ENCODE data around the gene CCNJL.

CCNJL gene

DNA sequence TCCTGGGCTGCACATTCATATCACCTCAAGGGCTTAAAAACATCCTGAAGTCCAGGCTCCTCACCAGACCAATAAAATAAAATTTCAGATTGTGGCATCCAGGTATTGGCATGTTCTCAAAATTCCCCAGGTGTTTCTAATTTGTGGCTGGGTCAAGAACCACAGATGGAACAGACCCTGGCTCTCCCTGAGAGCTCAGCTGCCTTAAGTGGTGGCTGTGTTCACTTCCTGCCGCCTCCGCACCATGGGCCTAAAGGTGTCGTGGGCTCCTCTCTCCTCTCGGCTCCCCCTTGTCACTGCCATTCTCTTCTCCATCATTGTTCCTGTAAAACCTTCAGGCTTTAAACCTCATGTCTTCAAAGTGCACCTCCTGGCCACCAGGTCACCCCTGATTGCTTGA is 17.8 kb upstream of the CCNJL start:
- DNase-seq: no peak

DNA sequence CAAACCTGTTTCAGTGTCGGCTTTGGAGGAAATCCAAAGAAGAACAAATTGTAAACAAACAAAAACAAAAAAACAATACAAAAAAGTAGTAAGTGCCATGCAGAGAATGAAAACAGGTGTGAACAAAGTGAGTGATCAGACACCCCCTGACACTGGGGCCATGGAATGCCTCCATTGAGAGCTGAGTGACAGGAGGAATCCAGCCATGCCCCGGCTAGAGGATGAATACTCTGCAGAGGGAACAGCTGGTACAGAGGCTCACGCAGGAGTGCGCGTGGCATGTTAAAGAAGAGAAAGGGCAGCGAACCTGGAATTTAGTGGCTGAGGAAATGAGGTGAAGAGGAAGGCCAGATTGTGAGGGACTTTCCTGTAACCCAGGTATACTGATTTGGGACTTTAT is 15.5 kb upstream of the CCNJL start:
- DNase-seq: no peak

DNA sequence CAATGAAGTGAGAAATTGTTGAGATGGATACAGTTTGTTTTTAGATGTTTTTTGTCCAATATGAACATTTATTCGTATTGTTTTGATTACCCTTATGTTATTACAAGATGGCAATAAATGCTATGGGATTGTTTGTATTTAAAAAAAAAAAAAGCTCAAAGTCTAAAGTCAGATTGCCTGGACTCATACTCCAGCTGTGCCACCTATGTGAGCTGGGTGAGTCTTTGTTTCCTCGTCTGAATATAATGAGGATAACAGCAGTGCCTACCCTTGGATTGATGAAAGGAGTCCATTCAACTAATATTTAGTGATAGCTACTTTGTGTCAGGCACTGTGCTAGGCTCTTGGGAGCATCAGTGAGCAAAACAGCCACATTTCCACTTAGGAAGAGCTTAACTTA is 14.6 kb upstream of the CCNJL start:
- DNase-seq: no peak

DNA sequence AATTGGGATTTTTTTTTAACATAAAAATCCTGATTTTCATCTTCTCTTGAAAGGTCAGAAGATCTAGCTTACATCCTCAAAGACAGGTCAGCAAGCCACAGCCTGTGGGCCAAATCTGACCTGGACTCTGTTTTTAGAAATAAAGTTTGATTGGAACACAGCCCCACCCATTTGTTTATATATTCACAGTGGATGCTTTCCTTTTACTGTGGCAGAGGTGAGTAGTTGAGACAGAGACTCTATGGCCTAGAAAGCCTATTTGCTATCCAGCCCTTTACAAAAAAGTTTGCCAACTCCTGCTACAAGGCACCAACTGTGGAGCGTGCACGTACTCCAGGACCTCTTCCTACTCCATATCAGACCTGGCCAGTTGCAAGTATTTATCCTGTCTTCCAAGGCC is 13.4 kb upstream of the CCNJL start:
- DNase-seq: no peak

DNA sequence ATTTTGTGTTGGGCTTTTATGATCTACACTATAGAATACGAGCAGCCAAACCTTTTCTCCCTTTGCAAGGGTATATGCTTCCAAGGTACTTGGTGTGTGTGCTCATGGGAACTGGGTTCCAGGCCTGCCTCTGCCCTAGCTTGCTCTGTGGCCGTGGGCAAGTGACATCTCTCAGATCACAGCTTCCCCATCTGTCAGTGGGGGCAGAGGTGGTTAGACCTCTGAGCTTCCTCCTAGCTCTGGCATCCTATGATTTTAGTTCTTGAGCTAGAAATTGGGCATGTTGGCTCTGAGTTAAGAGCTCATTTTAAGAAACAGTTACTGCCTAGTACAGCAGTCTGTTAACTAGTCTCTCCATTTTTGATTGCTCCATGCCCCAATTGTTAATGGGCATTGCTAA is 12.5 kb upstream of the CCNJL start:
- no peak for DNase-seq

DNA sequence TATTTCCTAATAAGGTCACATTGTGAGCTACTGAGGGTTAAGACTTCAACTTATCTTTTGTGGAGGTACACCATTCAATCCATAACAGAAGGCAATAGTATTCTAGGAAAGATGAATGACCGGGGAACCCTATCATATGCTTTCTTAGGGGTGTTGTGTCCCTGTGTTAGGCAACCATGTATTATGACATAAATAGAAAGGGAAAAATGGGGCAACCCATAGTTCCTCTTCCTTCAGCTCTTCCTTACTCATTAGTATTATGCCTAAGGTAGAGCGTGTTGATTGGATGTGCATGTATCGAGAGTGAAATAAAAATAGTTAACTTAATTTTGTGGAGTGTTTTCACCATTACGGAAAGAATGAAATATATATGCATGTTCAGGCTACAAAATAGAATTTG is 6.0 kb upstream of the CCNJL start:
- DNase-seq: no peak

DNA sequence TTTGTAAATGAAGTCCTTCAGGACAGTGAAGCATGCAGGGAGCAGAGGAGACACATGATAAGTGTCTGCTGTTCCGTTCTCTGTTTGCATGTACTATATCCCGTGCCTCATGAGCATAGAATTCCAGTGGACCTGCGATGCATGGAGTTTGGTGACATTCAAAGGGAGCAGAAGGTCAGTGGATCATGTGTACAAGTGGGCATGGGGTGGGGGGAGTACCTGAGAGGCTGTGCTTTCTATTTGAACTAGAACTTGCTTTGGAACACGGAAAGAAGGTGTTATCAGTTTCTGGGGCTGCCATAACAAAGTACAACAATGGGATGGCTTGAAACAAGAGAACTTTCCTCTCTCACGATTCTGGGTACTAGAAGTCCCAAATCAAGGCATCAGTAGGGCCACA is 5.1 kb upstream of the CCNJL start:
- DNase-seq: no peak

DNA sequence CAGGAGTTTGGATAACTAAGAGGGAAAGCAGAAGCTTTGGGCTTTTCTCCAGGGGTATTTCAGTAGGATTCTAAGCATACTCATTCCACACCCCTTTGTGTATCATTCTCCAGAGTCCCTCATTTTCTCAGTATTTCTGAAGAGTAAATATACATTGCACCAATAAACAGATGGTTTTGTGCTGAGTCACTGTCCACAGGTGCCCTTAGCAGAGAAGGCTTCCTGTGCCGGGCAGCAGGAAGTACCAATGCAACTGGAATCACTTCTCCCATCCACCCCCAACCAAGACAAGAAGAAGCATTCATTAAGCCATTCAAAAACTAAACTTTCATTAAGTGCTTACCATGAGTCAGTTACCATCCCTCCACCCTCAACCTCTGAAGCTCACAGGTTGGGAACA is 3.6 kb upstream of the CCNJL start:
- DNase-seq: peak; percentile 81

DNA sequence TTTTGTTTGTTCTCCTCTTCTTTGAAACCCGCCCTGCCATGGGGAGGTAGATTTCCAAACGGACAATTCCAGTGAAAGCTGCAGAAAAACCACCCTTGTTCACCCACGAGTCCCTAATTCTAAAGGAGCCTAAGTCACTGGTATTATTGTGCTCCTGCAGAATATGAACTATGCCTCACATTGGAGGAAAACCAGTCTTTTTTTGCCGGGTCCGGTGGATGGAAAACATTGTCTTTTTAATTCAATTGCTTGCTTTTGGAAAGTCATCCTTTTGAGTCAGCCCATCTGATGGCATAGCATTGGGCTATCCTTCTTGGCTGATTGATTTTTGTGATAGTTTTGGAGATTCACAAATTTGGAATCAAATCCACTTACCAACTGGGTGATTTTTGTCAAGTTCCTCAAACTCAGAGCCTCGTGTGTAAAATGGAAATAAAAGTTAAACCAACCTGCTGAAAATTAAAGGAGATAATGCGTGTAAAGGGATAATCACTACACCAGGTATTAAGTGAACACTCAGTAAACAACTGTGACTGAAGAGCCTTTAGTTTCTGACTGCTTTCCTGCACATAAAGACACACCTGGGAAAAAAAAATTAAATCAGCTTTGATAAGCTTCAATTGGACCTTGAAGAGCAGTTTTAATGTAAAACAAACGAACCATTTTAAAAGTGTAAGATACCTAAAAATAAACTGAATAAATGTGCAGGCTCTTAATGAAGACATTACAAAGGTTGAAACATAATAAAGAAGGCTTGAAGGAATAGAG is 780 bp upstream of the CCNJL start:
- no peak for DNase-seq

DNA sequence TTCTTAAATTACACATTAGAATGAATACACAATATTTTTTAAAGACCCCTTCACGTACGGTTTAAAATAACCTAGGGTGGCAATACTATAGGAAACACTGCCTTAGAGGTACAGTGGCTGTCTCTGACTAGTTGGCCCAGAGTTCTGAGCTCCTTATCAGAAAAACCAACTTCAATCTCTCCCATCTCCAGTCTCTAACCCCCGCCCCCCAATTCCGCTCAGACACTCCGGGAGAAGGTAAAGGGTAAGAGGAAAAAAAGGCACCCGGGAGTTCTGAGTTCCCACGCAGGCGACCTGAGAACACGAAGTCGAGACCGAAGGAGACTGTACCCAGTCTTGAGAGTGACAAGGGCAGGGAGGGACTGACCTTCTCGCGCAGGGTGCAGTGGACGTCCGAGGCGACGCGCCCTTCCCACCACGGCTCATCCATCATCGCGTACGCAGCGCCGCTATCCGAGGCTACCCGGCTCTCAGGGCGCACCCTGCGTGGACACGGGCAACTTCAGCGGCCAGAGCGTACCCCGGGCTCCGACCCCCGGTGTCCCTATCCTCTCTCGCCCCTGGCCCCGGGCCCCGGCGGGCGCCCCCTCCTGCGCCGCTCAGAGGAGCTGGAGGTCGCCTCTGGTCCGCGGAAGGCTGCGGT is 752 bp downstream of the CCNJL start:
- DNase-seq: no peak

DNA sequence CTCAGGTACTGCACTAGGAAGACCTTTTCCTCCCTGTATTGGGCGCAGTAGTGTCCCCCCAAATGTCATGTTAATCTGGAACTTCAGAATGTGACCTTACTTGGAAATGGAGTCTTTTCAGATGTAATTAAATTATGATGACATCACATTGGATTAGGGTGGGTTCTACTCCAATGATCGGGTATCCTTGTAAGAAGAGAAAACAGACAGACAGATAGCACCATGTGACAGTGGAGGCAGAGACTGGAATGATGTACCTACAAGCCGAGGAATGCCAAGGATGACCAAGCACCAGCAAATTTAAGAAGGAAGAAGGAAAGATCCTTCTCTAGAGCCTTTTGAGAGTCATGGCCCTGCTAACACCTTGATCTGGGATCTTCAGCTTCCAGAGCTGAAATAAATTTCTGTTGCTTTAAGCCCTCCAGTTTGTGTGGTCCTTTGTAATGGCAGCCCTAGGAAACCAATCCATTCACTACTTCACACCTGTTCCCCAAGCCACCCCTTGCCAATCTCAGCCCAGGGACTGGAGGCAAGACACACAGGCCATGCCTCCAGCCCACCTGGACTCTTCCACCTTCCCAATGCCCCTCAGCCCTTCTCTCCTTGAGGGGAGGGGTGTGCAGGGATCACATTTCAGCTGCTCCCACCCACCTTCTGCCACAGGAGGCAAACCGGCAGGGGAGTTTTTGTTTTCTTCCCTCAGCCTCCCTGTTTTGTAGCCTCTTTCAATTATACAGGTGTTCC is 1.6 kb downstream of the CCNJL start:
- no peak for DNase-seq

DNA sequence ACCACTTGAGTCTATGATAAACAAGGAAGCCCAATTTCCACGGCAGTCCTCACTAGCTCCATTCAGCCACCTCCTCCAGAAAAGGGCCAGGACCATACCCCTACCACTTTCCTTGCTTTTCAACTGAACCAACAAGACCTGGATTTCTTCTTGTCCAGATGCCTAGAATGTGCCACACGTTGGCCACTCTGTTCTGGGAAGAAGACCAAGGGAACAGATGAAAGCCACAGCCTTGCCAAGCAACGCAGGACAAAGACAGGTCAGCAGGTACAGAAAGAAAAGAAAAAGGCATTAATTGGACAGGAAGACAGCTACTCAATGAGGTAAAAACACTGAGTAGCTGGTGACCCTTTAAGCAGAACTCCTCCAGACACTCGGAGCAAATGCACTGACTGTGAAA is 2.2 kb downstream of the CCNJL start:
- DNase-seq: no peak

DNA sequence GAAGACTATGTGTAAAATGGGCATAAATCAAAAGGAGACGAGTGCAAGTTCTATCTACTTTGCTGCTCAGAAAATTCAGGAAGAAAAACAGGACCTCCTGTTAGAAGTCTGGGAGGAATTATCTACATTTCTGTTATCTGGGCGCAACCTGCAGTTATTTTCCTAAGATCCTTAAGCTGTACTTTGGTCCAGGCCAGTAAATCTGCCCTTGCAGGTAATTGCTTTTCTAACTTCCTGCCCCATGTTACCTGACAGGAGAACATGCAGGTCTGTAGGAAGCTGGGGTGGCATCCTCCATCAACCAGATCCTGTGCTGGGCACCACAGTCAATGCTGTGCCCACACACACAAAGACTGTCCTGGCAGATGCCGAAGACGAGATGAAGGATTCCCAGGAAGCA is 5.7 kb downstream of the CCNJL start:
- no peak for DNase-seq

DNA sequence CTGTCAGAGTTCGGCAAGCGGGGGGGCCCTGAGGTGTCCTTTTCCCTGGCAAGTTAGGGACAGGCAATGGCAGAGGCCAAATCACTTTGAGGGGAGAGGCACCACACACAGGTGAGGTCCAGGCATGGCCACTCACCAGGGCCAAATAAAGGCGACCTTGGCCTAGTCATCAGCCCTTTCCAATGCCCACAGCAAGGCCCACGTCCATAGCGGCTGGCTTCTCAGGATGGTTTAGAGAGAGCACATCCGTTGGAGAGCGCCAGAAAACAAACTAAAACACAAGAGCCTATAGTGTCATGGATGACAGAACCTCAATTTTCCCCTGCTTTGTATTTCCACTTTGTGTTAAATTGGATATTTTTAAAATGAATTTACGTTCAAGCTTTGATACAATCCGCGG is 7.0 kb downstream of the CCNJL start:
- no peak for DNase-seq

DNA sequence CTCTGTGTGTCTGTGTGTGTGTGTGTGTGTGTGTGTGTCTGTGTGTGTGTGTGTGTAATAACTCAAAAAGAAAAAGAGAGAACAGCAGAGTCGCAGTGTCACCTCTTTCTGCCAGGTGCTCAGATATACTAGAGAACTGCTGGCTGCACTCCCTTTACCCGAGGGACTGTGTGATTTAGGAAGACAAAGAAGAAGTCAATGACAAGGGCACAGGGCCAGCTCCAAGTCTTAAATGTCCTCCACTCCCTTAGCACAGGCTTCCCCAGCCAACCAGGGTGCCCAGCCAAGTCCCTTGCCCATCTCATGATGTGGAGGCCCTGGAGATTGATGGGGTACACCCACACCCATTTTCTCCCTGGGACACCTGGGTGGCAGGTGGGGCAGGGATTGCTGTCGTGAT is 8.7 kb downstream of the CCNJL start:
- no peak for DNase-seq

DNA sequence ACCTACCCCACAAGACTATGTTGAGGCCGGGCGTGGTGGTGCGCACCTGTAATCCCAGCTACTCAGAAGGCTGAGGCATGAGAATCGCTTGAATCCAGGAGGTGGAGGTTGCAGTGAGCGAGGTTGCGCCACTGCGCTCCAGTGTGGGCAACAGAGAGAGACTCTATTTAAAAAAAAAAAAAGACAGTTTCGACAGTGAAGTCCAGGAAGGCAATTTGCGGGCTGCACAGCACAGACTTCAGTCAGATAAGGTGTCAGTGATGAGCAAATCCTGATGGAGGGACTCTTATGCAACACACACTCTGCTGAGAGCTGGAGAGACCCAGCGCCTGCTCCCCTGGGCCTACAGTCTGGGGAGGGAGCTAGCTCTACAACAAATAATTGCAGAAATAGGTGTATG is 14.2 kb downstream of the CCNJL start:
- no peak for DNase-seq

DNA sequence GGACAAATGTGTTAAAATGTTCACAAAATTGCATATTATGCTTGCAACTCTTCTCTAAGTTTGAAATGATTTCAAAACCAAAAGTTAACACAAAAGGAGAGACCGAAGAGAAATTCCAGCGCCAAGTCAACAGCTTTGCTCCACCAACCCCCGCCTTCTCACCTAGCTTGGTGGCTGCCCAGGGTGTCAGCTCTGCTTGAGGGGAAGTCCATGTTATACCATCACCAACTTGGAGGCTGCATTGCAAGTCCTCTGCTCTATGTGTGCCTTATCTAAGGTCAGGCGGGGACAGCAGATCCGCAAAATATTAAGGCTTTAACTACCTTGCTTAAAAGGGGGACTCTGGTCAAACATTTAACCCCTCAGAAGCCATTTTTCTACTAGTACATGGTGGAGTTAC is 14.6 kb downstream of the CCNJL start:
- DNase-seq: no peak

DNA sequence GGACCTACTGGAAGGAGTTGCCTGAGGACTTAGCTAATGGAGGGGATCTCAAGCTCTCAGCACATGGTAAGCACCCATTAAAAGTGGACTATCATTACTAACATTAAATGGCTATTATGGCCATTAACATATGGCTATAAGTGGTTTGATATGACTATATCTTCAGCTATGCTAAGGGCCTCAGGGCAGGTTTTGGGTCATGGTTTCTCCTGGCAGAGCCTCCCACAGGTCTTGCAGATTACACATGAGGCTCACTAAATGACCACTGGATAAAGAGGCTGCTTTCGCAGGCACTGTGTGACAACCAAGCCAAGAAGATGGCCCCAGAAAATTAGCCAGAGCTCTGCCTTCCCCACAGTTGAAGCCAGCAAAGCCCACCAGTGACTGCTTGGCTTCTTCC is 15.4 kb downstream of the CCNJL start:
- DNase-seq: no peak

DNA sequence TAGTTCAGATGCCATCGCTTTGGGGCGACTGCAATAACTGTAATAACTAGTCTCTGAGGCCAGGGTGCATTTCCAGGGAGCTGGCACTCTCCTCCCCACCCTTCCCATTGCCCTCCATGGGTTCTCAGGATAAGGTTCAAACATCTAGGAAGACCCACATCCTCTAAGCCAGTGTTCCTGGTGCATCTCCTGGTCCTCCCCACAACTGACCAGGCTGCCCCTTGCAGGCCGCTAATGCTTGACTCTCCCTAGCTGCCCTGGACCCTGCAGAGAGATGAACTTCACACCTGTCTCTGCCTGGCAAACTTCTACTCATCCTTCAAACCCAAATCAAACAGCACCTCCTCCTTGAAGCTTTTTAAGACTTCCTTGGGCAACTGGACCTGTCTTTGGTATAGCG is 15.9 kb downstream of the CCNJL start:
- no peak for DNase-seq

DNA sequence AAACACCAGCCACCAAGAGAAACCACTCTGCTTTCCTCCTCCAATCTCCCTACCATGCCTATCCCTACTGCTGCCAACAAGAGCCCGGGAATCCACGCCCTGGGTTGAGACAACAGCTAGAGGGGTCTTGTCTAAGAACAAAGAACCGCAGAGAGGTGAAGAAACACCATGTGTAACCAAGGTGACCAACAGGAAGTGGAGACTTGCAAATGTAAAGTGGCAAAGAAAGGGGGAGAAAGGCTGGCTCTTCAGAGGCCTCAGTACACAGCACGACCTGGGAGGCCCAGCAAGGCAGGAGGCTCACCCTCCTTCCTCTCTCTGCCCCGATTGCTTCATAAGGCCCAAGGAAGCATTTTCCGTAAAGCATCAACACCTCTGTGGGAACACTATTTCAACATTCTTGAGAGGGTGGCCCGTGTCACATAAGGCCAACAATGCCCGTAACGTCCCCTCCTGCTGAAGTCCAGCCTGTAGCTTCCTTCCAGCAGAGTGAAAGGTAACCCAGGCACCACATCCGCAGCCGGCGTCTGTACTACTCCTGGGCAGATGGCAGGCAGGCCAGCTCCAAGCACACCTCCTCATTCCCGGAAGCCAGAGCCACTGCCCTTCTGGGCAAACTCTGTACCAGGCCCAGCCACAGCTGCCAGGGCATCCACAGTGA is 18.3 kb downstream of the CCNJL start:
- DNase-seq: no peak

DNA sequence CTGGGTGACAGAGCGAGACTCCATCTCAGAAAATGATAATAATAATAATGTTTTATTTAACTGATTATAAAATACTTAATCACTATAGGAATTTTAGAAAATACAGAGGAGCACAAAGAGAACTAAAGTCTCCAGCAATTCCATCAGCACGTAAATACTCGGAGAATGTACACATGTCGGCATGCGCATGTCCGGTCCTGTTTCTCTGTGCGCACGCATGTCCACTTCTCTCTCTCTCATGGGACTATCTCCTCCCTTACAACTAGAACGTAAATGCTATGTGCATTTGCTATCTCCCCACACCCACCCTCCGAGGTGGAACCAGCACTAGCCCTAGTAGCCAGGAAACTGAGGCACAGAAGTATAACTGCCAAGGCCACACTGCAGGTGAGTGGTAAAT is 19.0 kb downstream of the CCNJL start:
- DNase-seq: no peak

DNA sequence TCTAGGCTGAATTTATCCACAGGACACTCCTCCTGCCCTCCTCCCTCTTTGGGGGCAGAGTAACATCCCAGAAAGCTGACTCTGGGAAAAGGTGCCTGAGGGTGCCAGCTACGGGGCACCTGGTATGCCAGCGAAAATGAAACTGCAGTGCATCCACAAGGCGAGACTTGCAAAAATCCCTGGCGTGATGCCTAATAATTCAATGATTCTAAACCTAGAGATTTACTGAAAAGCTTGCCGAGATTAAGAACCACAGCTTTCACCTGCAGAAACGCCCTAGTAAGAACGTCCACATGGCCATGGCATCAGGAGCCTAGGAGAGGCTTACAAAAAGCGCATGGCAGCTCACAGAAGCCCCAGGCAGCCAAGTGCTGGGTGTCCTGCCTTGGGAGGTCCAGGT is 20.9 kb downstream of the CCNJL start:
- peak; percentile 43 for DNase-seq

DNA sequence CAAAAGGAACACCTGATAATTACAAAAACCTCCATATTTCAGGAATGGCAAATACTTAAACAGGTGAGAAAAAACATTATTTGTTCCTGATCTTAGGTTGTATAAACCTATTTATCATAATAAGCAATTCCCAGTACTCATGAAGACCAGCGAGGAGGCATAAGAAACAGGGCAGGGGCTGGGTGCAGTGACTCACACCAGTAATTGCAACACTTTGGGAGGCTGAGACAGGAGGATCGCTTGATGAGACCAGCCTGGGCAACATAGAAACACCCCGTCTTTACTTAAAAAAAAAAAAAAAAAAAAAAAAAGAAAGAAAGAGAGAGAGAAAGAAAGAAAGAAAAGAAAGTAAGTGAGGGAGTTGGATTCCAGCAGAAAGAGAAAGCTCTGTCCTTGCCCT is 21.6 kb downstream of the CCNJL start:
- DNase-seq: no peak

DNA sequence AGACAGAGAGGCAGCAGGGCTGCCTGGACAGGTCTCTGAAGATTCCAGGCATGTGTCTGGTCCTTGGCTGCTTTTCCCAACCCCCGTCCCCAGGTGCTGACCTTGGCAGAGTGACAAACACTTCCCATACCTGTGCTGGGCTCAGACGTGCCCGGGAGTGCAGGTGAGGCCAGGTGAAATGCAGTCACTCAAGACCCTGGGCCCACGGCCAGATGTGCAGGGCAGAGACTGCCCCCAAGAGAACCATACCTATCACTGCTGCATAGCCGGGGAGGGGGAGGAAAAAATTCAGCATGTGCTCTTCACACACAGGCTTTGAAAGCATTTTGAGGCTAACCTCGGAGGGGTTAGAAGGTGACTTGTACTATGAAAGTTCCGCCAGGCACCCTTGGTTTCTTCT is 22.6 kb downstream of the CCNJL start:
- no peak for DNase-seq

Measured in NCI-H226 (cell line).